NT2/D1 (cell line): Measurements from ENCODE around the gene ARFGAP2.

ENCODE experiments used
- YY1 ChIP-seq: IDR thresholded peaks from 2 replicates; pipeline ENCODE4 v1.6.1; 2011; ENCODE audit not compliant: insufficient read length, insufficient read depth
- ZNF274 ChIP-seq: IDR thresholded peaks from 2 replicates; pipeline ENCODE4 v1.6.1; 2011; ENCODE audit warnings: mild to moderate bottlenecking, low read depth, low read length

GRCh38 chr11:47139878-47140277, 36.8 kb downstream of the ARFGAP2 start:
- TF ChIP-seq YY1 = no peak
- TF ChIP-seq ZNF274 = no peak
